Purkinje cell (primary cell): ENCODE data around the gene F8. TPM values are rescaled to one million over a fixed set of nuclear protein-coding genes. Genes with fewer than 3 reads are reported as not detected.

Experiments used
- polyA plus RNA-seq: library from polyadenylated mRNA; unstranded; fragments of >200 nt; fragmentation: Nextera tagmentation; gene quantifications from 2 replicates; pipeline ENCODE4 v1.2.1, GENCODE V29; 2014

The F8 gene
- 5.9 TPM in 2 replicates for polyA plus RNA-seq

GRCh38 chrX:155022585-155022984 lies at the start of gene F8:
Gene F8, minus strand, starts transcription at chrX:155022723. Its CDS starts 171 bp downstream, at chrX:155022552.

GRCh38 chrX:155070975-155071693 lies 48.6 kb upstream of the F8 start, which contains the start of the genes BRCC3, CMC4 and MTCP1:
Gene BRCC3, plus strand, starts transcription at chrX:155071508. Its CDS starts 20 bp downstream, at chrX:155071528.
Gene CMC4, minus strand, starts transcription at chrX:155071136. Its CDS starts 7,113 bp downstream, at chrX:155064023.
Gene MTCP1, minus strand, starts transcription at chrX:155071136. Its CDS starts 5,126 bp downstream, at chrX:155066010.

GRCh38 chrX:155026727-155027508 lies 4.4 kb upstream of the F8 start, which contains the start of gene FUNDC2:
Gene FUNDC2, plus strand, starts transcription at chrX:155026844. Its CDS starts 95 bp downstream, at chrX:155026939.

DNA sequence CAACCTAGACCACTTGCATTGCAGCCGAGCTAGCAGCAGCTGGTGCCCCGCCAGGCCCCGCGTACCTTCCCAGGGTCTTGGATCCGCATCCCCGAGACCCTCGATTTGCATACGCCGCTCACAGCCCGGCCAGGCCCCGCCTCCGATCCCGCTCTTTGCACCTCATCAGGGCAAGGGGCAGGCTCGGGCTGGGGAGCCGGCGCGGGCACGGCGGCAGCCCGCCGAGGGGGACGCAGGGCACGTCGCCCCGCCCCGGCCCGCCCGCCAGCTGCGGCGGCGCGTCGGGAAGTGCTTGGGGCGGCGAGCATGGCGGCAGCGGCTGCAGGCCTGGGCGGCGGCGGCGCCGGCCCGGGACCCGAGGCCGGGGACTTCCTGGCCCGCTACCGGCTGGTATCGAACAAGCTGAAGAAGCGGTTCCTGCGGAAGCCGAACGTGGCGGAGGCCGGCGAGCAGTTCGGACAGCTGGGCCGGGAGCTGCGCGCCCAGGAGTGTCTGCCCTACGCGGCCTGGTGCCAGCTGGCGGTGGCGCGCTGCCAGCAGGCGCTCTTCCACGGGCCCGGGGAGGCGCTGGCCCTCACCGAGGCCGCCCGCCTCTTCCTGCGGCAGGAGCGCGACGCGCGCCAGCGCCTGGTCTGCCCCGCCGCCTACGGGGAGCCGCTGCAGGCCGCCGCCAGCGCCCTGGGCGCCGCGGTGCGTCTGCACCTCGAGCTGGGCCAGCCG lies 136.3 kb downstream of the F8 start, which contains the start of gene F8A1:
Gene F8A1, plus strand, starts transcription at position 287 of the 720 bp plus-strand sequence. Its CDS starts 20 bp downstream, at position 307.

DNA sequence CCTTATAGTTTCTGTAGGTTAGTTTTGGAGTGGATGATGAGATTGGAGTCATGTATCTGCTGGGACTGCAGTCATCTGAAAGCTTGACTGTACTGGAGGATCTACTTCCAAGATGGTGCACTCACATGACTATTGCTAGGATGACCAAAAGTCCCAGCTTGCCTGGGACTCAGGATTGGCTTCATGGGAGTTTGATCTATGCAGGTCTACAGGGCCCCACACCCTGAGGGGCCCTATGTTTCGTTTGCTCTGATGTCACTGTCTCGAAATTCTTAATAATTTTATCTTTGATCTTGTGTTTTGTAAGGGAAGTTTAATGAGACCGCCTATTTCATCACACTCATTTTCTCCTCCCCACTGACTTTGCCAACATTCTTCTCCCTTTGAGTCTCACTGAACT lies 188.0 kb downstream of the F8 start, which contains the start of gene SMIM9:
Gene SMIM9, minus strand, starts transcription at position 101 of the 400 bp plus-strand sequence. CDS start 3,806 bp downstream, outside the sequence.

GRCh38 chrX:154804957-154805695 lies 217.4 kb downstream of the F8 start, which contains the start of gene MPP1:
Gene MPP1, minus strand, starts transcription at chrX:154805485. Its CDS starts 112 bp downstream, at chrX:154805373.

Other genes with a start within 250 kb of the F8 start
- 37.5 and 52.6 TPM in 2 replicates for gene MPP1, start 217.2 kb downstream of the F8 start, polyA plus RNA-seq
- gene SMIM9, start 188.1 kb downstream of the F8 start, polyA plus RNA-seq, result not detected in 2 replicates
- gene F8A1, start 136.4 kb downstream of the F8 start, polyA plus RNA-seq, result 8.1 TPM in 1 of 2 replicates, not detected in the other
- gene FUNDC2, start 4.1 kb upstream of the F8 start, polyA plus RNA-seq, result 123 and 201 TPM in 2 replicates
- gene CMC4, start 48.4 kb upstream of the F8 start, polyA plus RNA-seq, result 2.2 and 2.5 TPM in 2 replicates
- 14.8 and 44.3 TPM in 2 replicates for gene MTCP1, start 48.4 kb upstream of the F8 start, polyA plus RNA-seq
- 53.7 and 65.1 TPM in 2 replicates for gene BRCC3, start 48.8 kb upstream of the F8 start, polyA plus RNA-seq
- gene VBP1, start 193.7 kb upstream of the F8 start, polyA plus RNA-seq, result 136 and 154 TPM in 2 replicates
- 19.7 and 22.1 TPM in 2 replicates for gene RAB39B, start 241.8 kb upstream of the F8 start, polyA plus RNA-seq